GM10248 (cell line): ENCODE data around the gene GNG7.
A peak's percentile ranks its signal among the peaks of the same experiment; 100 is the strongest.

Experiments
- CTCF ChIA-PET: fragments of 300-600 bp; sonication (Branson Sonifier 250); formaldehyde crosslinking; extraction: SDS; loops from one replicate; lab custom pipeline; 2021; ENCODE audit warnings: antibody characterized with exemption; lab: Yijun Ruan, JAX
- POLR2A ChIA-PET: fragments of 350-650 bp; sonication (Branson Sonifier 250); formaldehyde crosslinking; extraction: SDS; loops from one replicate; lab custom pipeline; 2020; ENCODE audit warnings: antibody characterized with exemption; lab: Yijun Ruan, JAX
- DNase-seq: peaks from one replicate; pipeline ENCODE4 v3.0.0; 2012; ENCODE audit errors: extremely low spot score
- CTCF ChIP-seq: IDR thresholded peaks from 2 replicates; pipeline ENCODE4 v1.5.1; 2012; ENCODE audit warnings: mild to moderate bottlenecking, low read depth; ENCODE audit errors: extremely low read depth, missing control alignments, control extremely low read depth

The GNG7 gene

GRCh38 chr19:2740314-2740656, 37.8 kb upstream of the GNG7 start:
- no peak for TF ChIP-seq CTCF
- CTCF ChIA-PET: interaction anchor here (2.0 to 2.6 kb wide), 2 partner anchors 10 to 92 kb away, joined by 8 to 20 read pairs; no protein-coding TSS in a partner anchor
- no peak for DNase-seq
- POLR2A ChIA-PET: interaction anchor here (1.2 kb wide), 1 partner anchor 265 kb away, joined by 7 read pairs; the partner anchor contains the start of gene GADD45B

- peak; percentile 100 for DNase-seq
- TF ChIP-seq CTCF: peak; percentile 3
- POLR2A ChIA-PET: interaction anchor here (0.5 to 1.2 kb wide), 2 partner anchors 264 to 294 kb away, joined by 4 to 7 read pairs; partner anchors contain the start of gene GADD45B
- CTCF ChIA-PET: interaction anchor here (0.9 to 2.6 kb wide), 4 partner anchors 9 to 91 kb away, joined by 4 to 20 read pairs (median 6); no protein-coding TSS in a partner anchor
These were observed 37.3 kb upstream of the GNG7 start, which contains the start of gene SLC39A3 for GRCh38 chr19:2739602-2740313. TSS of gene SLC39A3 (minus strand) at chr19:2740017. CDS start at chr19:2737257, 2,760 bp downstream.

DNA sequence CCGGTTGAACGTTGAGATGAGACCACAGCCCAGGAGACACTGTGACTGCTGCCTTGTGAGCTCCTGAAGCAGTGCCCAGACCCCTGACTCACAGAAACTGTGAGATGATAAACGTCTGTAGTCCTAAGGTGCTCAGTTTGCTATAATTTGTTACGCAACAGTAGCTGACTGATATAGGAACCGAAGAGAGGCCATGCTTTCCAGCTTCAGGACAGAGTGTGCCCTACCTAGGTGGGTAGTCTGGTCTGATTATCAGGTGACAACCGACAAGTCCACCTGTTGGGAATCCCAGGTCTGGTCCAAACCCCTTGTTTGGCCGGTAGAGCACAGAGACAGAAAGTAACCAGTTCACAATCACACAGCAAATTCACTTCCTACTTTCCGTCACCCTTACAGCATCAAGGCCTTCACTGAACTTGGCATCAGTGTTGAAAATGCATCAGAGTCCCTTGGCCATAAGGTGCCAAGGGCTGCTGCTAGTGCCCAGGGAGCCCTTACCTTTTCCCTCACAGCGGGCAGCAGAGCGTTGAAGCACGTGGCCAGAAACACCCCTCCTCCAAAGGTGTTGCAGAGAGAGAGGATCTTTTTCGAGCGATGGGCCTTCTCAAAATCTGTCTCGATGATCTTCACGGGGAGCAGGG, 34.2 kb upstream of the GNG7 start:
- CTCF ChIA-PET: interaction anchor here (0.6 to 1.4 kb wide), 5 partner anchors 10 to 100 kb away, joined by 3 to 5 read pairs (median 3); no protein-coding TSS in a partner anchor
- POLR2A ChIA-PET: no interaction called here
- no peak for DNase-seq
- no peak for TF ChIP-seq CTCF

DNA sequence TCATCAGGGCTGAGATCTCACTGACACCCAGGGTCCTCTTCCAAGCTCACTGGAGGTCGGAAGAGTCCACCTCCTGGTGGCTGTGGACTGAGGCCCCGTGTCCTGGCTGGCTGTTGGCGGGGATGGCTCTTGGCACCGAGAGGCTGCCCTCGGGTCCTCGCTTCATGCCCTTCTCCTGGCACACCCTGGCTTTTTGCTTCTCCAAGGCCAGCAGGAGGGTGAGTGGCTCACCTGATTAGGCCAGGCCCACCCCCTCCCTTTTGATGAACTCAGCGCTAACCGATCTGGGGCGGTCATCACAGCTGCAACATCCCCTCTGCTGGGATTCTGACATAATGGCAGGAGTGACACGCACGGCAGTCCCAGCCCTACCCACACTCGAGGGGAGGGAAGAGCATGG, 32.9 kb upstream of the GNG7 start:
- no peak for DNase-seq
- POLR2A ChIA-PET: no interaction called here
- CTCF ChIA-PET: interaction anchor here (1.0 to 1.4 kb wide), 3 partner anchors 14 to 98 kb away, joined by 3 to 5 read pairs (median 3); no protein-coding TSS in a partner anchor
- TF ChIP-seq CTCF: no peak

- POLR2A ChIA-PET: no interaction called here
- CTCF ChIA-PET: interaction anchor here (1.0 kb wide), 1 partner anchor 15 kb away, joined by 3 read pairs; no protein-coding TSS in a partner anchor
- no peak for TF ChIP-seq CTCF
- DNase-seq: no peak
These were observed 32.2 kb upstream of the GNG7 start for GRCh38 chr19:2734589-2735288.

- no peak for DNase-seq
- TF ChIP-seq CTCF: no peak
- CTCF ChIA-PET: interaction anchor here (1.0 to 1.1 kb wide), 2 partner anchors 16 to 80 kb away, joined by 3 read pairs; no protein-coding TSS in a partner anchor
- POLR2A ChIA-PET: no interaction called here
These were observed 31.6 kb upstream of the GNG7 start for GRCh38 chr19:2733930-2734588.
